HCT116 (cell line): Measurements from ENCODE around the gene REEP6. TPM values are rescaled to one million over a fixed set of nuclear protein-coding genes. Genes with fewer than 3 reads are reported as not detected.

Experiments
- ATAC-seq: fragments of 200-7000 bp; cut with Tn5 transposase; 2 replicates; pipeline ENCODE4 v1.9.1; 2020; ENCODE audit warnings: mild to moderate bottlenecking, moderate library complexity
- BruUV-seq: library from RNA; stranded (reverse); fragments of 400-500 nt; replicated peaks from 2 replicates; lab custom pipeline; 2021; lab: Mats Ljungman, UMichigan
- CTCF ChIA-PET: fragments of 300-600 bp; sonication (Branson Sonifier 250); formaldehyde crosslinking; loops from one replicate; lab custom pipeline; 2021; ENCODE audit warnings: antibody characterized with exemption; lab: Charles Lee
- POLR2A ChIA-PET: fragments of 300-600, 350-600 bp; sonication (Branson Sonifier 250); formaldehyde crosslinking; loops from one replicate; lab custom pipeline; 2021; ENCODE audit warnings: antibody characterized with exemption; lab: Charles Lee
- RAD21 ChIA-PET, 2 experiments: fragments of 300-600 bp; sonication (Branson Sonifier 250); formaldehyde crosslinking; loops; one replicate each; lab custom pipeline; 2023; ENCODE audit warnings: low total read pairs in 2 of 2; ENCODE audit not compliant: uncharacterized antibody in 2 of 2, unreplicated experiment in 2 of 2, low non-redundant PET in 1 of 2; lab: Charles Lee
- DNase-seq: peaks from one replicate; pipeline ENCODE4 v3.0.0-alpha.2; 2010; ENCODE audit warnings: low read depth, low spot score
- H2AFZ ChIP-seq: fragments of 200-600 bp; shearing (Covaris generic), sonication (generic); 2 replicates; pipeline ENCODE4 v1.6.1; 2017; ENCODE audit warnings: low read depth, mixed run types, mixed read lengths, antibody characterized with exemption, low read length; ENCODE audit not compliant: poor library complexity, severe bottlenecking
- H3K27ac ChIP-seq: 2 replicates; pipeline ENCODE4 v1.5.1; 2012; ENCODE audit warnings: low read depth, low read length
- H3K27me3 ChIP-seq: fragments of 200-600 bp; sonication (generic); 2 replicates; pipeline ENCODE4 v1.6.1; 2016; ENCODE audit warnings: mixed run types, low read length, mixed read lengths; ENCODE audit not compliant: insufficient read depth
- H3K36me3 ChIP-seq, 2 experiments: fragments of 200-500 bp in 1 of 2; fragments of 200-600 bp in 1 of 2; sonication (Bioruptor generic) in 1 of 2; sonication (generic) in 1 of 2; 2 replicates each; pipeline versions ENCODE4 v1.5.1 to v1.6.1; 2014 to 2016; ENCODE audit warnings: low read length in 2 of 2, inconsistent platforms in 1 of 2, mixed read lengths in 1 of 2, mixed run types in 1 of 2; ENCODE audit not compliant: insufficient read depth in 2 of 2, control insufficient read depth in 1 of 2
- H3K4me1 ChIP-seq, 2 experiments: fragments of 200-600 bp in 1 of 2; sonication (generic) in 1 of 2; 2 replicates each; pipeline versions ENCODE4 v1.5.1 to v1.6.1; 2012 to 2017; ENCODE audit warnings: low read length in 2 of 2, inconsistent platforms in 1 of 2, mild to moderate bottlenecking in 1 of 2, mixed read lengths in 1 of 2, mixed run types in 1 of 2, moderate library complexity in 1 of 2; ENCODE audit not compliant: insufficient read depth in 2 of 2, control insufficient read depth in 1 of 2
- H3K4me2 ChIP-seq: fragments of 200-600 bp; sonication (generic); 2 replicates; pipeline ENCODE4 v1.6.1; 2017; ENCODE audit warnings: mixed run types, low read length, mixed read lengths
- H3K4me3 ChIP-seq, 2 experiments: fragments of 200-600 bp in 1 of 2; sonication (generic) in 1 of 2; replicated peaks in 1 of 2; 2 replicates each; pipeline ENCODE4 v1.5.1; 2011 to 2016; ENCODE audit warnings: low read length in 2 of 2, control low read depth in 1 of 2, low read depth in 1 of 2, mild to moderate bottlenecking in 1 of 2, mixed read lengths in 1 of 2, mixed run types in 1 of 2
- H3K79me2 ChIP-seq: fragments of 200-600 bp; sonication (generic); 2 replicates; pipeline ENCODE4 v1.6.1; 2017; ENCODE audit warnings: mild to moderate bottlenecking, mixed run types, low read length, moderate library complexity, mixed read lengths; ENCODE audit not compliant: insufficient read depth
- H3K9ac ChIP-seq: fragments of 200-600 bp; sonication (generic); 2 replicates; pipeline ENCODE4 v1.6.1; 2016; ENCODE audit warnings: low read length, mixed read lengths
- H3K9me2 ChIP-seq: fragments of 200-600 bp; sonication (generic), shearing (Covaris generic); 2 replicates; pipeline ENCODE4 v1.6.1; 2017; ENCODE audit warnings: mixed run types, mild to moderate bottlenecking, moderate library complexity; ENCODE audit not compliant: insufficient read depth
- H3K9me3 ChIP-seq, 2 experiments: fragments of 200-500 bp in 1 of 2; fragments of 200-600 bp in 1 of 2; sonication (Bioruptor generic) in 1 of 2; sonication (generic) in 1 of 2; 2 replicates each; pipeline ENCODE4 v1.6.1; 2014 to 2017; ENCODE audit warnings: low read length in 2 of 2, mixed read lengths in 2 of 2, inconsistent platforms in 1 of 2, low read depth in 1 of 2, mild to moderate bottlenecking in 1 of 2, mixed run types in 1 of 2, moderate library complexity in 1 of 2; ENCODE audit not compliant: control insufficient read depth in 1 of 2, insufficient read depth in 1 of 2
- H4K20me1 ChIP-seq: fragments of 200-600 bp; sonication (generic), shearing (Covaris generic); 2 replicates; pipeline ENCODE4 v1.6.1; 2017; ENCODE audit warnings: mixed run types, mild to moderate bottlenecking, moderate library complexity; ENCODE audit not compliant: insufficient read depth
- CBX3 ChIP-seq: IDR thresholded peaks from 2 replicates; pipeline ENCODE4 v1.6.1; 2012; ENCODE audit warnings: low read depth
- EGR1 ChIP-seq: IDR thresholded peaks from 2 replicates; pipeline ENCODE4 v1.6.1; 2012; ENCODE audit warnings: low read depth
- EZH2 ChIP-seq: fragments of 200-600 bp; sonication (generic); IDR thresholded peaks from 2 replicates; pipeline ENCODE4 v1.6.1; 2017; ENCODE audit warnings: antibody characterized with exemption, mixed run types
- EZH2phosphoT487 ChIP-seq: fragments of 200-600 bp; IDR thresholded peaks from 2 replicates; pipeline ENCODE4 v1.6.1; 2018; ENCODE audit warnings: antibody characterized with exemption, borderline replicate concordance
- FOSL1 ChIP-seq: IDR thresholded peaks from 2 replicates; pipeline ENCODE4 v1.6.1; 2012; ENCODE audit warnings: low read depth
- RAD21 ChIP-seq: IDR thresholded peaks from 2 replicates; pipeline ENCODE4 v1.6.1; 2012; ENCODE audit warnings: low read depth, mild to moderate bottlenecking
- SP1 ChIP-seq: IDR thresholded peaks from 2 replicates; pipeline ENCODE4 v1.6.1; 2012; ENCODE audit warnings: low read depth
- YY1 ChIP-seq: IDR thresholded peaks from 2 replicates; pipeline ENCODE4 v1.6.1; 2011; ENCODE audit warnings: low read length, low read depth, moderate library complexity, mild to moderate bottlenecking; ENCODE audit not compliant: insufficient replicate concordance; ENCODE audit errors: extremely low read depth
- ZBTB33 ChIP-seq: IDR thresholded peaks from 2 replicates; pipeline ENCODE4 v1.6.1; 2011; ENCODE audit warnings: mild to moderate bottlenecking, low read length, moderate library complexity; ENCODE audit not compliant: insufficient replicate concordance; ENCODE audit errors: extremely low read depth
- ZNF274 ChIP-seq: fragments of 200-500 bp; sonication (Bioruptor generic); IDR thresholded peaks from 2 replicates; pipeline ENCODE4 v1.6.1; 2014; ENCODE audit warnings: mild to moderate bottlenecking, low read depth, low read length, inconsistent platforms
- intact Hi-C: fragments of 100-400 bp; cut with micrococcal nuclease; formaldehyde crosslinking; loops from 2 replicates; pipeline ENCODE4 v1.10.0; 2022
- total RNA-seq: library from RNA; stranded (reverse); gene quantifications from one replicate; pipeline ENCODE4 v1.2.1, GENCODE V29; 2021; ENCODE audit not compliant: unreplicated experiment
- TF ChIP-seq, protein P1 (sequence below): IDR thresholded peaks from 2 replicates; pipeline ENCODE4 v1.6.1; 2012; ENCODE audit warnings: low read depth
- TF ChIP-seq, protein P2 (sequence below), 3 experiments: fragments of 200-600 bp in 1 of 3; sonication (generic) in 1 of 3; IDR thresholded peaks in 2 of 3; conservative IDR thresholded peaks in 1 of 3; 2 replicates each; pipeline ENCODE4 v1.5.1; 2012 to 2017; ENCODE audit warnings: low read depth in 2 of 3, low read length in 2 of 3, antibody characterized with exemption in 1 of 3, borderline replicate concordance in 1 of 3, control low read depth in 1 of 3, mild to moderate bottlenecking in 1 of 3, mixed read lengths in 1 of 3, mixed run types in 1 of 3, moderate library complexity in 1 of 3; ENCODE audit not compliant: insufficient read depth in 1 of 3

REEP6 gene
- total RNA-seq, 1 experiment from 2014 or later, result 53.9 TPM

DNA sequence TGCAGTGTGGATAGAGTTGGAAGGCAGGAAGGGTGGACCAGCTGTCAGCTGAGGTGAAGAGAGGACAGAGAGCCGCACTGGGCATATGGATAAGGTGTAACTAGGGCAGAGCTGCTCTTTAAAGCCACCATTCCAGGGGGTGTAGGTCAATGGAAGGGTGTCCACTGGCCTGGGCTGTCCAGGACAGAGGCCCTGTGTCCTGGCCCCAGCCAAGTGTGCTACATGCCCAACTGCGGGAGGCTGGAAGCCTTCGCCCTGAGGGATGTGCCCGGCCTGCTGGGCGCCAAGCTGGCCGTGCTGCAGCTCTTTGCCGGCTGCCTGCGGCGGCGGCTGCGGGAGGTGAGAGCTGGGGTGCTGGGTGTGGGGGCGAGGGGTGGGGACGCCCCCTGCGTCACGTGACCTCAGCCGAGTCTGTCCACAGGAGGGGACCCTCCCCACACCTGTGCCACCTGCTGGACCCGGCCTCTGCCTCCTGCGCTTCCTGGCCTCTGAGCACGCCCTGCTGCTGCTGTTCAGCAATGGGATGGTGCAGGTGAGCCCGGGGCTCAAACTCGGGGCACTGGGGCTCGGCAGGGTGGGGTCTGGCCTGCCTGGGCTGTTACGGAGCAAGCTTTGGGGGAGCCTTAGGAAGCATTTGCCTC lies 42.6 kb downstream of the REEP6 start:
- Histone ChIP-seq H4K20me1 (no peaks in the 10 kb centered on the region), H3K79me2 (no peaks in the 10 kb centered on the region), H3K9ac (no peak overlapping the region), H3K9me2 (no peaks in the 10 kb centered on the region), H3K4me3 (no peak overlapping the region), H3K9me3 (no peaks in the 10 kb centered on the region), H3K36me3 (no peaks in the 10 kb centered on the region), H2AFZ (no peak overlapping the region), H3K4me1 (no peaks in the 10 kb centered on the region), H3K4me2 (no peak overlapping the region), H3K27me3 (no peaks in the 10 kb centered on the region), H3K27ac (no peak overlapping the region)
- DNase-seq (no peak), ATAC-seq (no peak)
- intact Hi-C loops, result no loop called here
- ChIA-PET RAD21 (no interaction called here), POLR2A (no interaction called here), CTCF (no interaction called here)
- no TSS peak for BruUV-seq
- TF ChIP-seq ZBTB33 (no peak), EZH2 (no peak), ZNF274 (no peak), SP1 (no peak), EZH2phosphoT487 (no peak), FOSL1 (no peak), CBX3 (no peak), EGR1 (no peak), YY1 (no peak), RAD21 (no peak)
- TF ChIP-seq, protein P1, sequence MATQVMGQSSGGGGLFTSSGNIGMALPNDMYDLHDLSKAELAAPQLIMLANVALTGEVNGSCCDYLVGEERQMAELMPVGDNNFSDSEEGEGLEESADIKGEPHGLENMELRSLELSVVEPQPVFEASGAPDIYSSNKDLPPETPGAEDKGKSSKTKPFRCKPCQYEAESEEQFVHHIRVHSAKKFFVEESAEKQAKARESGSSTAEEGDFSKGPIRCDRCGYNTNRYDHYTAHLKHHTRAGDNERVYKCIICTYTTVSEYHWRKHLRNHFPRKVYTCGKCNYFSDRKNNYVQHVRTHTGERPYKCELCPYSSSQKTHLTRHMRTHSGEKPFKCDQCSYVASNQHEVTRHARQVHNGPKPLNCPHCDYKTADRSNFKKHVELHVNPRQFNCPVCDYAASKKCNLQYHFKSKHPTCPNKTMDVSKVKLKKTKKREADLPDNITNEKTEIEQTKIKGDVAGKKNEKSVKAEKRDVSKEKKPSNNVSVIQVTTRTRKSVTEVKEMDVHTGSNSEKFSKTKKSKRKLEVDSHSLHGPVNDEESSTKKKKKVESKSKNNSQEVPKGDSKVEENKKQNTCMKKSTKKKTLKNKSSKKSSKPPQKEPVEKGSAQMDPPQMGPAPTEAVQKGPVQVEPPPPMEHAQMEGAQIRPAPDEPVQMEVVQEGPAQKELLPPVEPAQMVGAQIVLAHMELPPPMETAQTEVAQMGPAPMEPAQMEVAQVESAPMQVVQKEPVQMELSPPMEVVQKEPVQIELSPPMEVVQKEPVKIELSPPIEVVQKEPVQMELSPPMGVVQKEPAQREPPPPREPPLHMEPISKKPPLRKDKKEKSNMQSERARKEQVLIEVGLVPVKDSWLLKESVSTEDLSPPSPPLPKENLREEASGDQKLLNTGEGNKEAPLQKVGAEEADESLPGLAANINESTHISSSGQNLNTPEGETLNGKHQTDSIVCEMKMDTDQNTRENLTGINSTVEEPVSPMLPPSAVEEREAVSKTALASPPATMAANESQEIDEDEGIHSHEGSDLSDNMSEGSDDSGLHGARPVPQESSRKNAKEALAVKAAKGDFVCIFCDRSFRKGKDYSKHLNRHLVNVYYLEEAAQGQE, result no peak
- TF ChIP-seq, protein P2, sequence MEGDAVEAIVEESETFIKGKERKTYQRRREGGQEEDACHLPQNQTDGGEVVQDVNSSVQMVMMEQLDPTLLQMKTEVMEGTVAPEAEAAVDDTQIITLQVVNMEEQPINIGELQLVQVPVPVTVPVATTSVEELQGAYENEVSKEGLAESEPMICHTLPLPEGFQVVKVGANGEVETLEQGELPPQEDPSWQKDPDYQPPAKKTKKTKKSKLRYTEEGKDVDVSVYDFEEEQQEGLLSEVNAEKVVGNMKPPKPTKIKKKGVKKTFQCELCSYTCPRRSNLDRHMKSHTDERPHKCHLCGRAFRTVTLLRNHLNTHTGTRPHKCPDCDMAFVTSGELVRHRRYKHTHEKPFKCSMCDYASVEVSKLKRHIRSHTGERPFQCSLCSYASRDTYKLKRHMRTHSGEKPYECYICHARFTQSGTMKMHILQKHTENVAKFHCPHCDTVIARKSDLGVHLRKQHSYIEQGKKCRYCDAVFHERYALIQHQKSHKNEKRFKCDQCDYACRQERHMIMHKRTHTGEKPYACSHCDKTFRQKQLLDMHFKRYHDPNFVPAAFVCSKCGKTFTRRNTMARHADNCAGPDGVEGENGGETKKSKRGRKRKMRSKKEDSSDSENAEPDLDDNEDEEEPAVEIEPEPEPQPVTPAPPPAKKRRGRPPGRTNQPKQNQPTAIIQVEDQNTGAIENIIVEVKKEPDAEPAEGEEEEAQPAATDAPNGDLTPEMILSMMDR (IDR thresholded peaks at IDR 0.05 in 2 of 3, conservative IDR thresholded peaks at IDR 0.05 in 1 of 3; ENCODE audit: borderline replicate concordance in 1 of 3, insufficient read depth in 1 of 3, low read depth in 2 of 3, low read length in 2 of 3), result no peak
